Liver (tissue), 9 donors: Measurements from ENCODE around the gene FLNB. TPM values are rescaled to one million over a fixed set of nuclear protein-coding genes. Genes with fewer than 3 reads are reported as not detected.

Source experiments
- DNase-seq: peaks from one replicate; pipeline ENCODE4 v3.0.0-alpha.2; 2017; ENCODE audit warnings: low spot score
- H3K27ac ChIP-seq, 2 donors: one replicate each; pipeline ENCODE4 v1.7.0; 2013; ENCODE audit warnings: inconsistent platforms in 2 of 2, low read length in 2 of 2, control low read depth in 1 of 2, low read depth in 1 of 2, mild to moderate bottlenecking in 1 of 2
- H3K27me3 ChIP-seq, 4 donors: one replicate each; pipeline versions ENCODE4 v1.6.1 to v1.7.0; 2013; ENCODE audit warnings: low read length in 3 of 4, inconsistent platforms in 1 of 4, mild to moderate bottlenecking in 1 of 4, moderate library complexity in 1 of 4; ENCODE audit not compliant: control insufficient read depth in 4 of 4, insufficient read depth in 4 of 4
- H3K36me3 ChIP-seq, 4 donors: one replicate each; pipeline versions ENCODE4 v1.6.1 to v1.7.0; 2013; ENCODE audit warnings: low read length in 3 of 4, mild to moderate bottlenecking in 3 of 4, low read depth in 1 of 4, moderate library complexity in 1 of 4; ENCODE audit not compliant: control insufficient read depth in 4 of 4, insufficient read depth in 3 of 4
- H3K4me1 ChIP-seq, 4 donors: one replicate each; pipeline versions ENCODE4 v1.6.1 to v1.7.0; 2013; ENCODE audit warnings: low read length in 3 of 4, mild to moderate bottlenecking in 3 of 4, moderate library complexity in 1 of 4; ENCODE audit not compliant: control insufficient read depth in 4 of 4, insufficient read depth in 4 of 4
- H3K4me3 ChIP-seq, 3 donors: one replicate each; pipeline versions ENCODE4 v1.6.1 to v1.7.0; 2013; ENCODE audit warnings: low read length in 3 of 3, control low read depth in 1 of 3, low read depth in 1 of 3, mild to moderate bottlenecking in 1 of 3
- H3K9ac ChIP-seq, 2 donors: one replicate each; pipeline ENCODE4 v1.7.0; 2013; ENCODE audit warnings: low read length in 2 of 2, mild to moderate bottlenecking in 2 of 2, moderate library complexity in 2 of 2, control low read depth in 1 of 2, low read depth in 1 of 2
- H3K9me3 ChIP-seq, 4 donors: one replicate each; pipeline versions ENCODE4 v1.6.1 to v1.7.0; 2013; ENCODE audit warnings: low read length in 3 of 4; ENCODE audit not compliant: control insufficient read depth in 4 of 4
- CTCF ChIP-seq: fragments of 150-350 bp; IDR thresholded peaks from 2 replicates; pipeline ENCODE4 v1.5.1; 2017; ENCODE audit warnings: improper control_type of control experiment, low read depth, low read length; ENCODE audit not compliant: missing input control
- EGR1 ChIP-seq, 2 donors: IDR thresholded peaks; 2 replicates each; pipeline ENCODE4 v1.6.1; 2016 to 2018; ENCODE audit warnings: antibody characterized with exemption in 2 of 2, low read depth in 2 of 2
- FOXA1 ChIP-seq: IDR thresholded peaks from 2 replicates; pipeline ENCODE4 v1.6.1; 2016; ENCODE audit warnings: antibody characterized with exemption
- FOXA2 ChIP-seq: IDR thresholded peaks from 2 replicates; pipeline ENCODE4 v1.6.1; 2016; ENCODE audit warnings: antibody characterized with exemption
- HNF4A ChIP-seq, 2 donors: conservative IDR thresholded peaks; 2 replicates each; pipeline ENCODE4 v1.6.1; 2016; ENCODE audit warnings: antibody characterized with exemption in 2 of 2, mild to moderate bottlenecking in 2 of 2
- HNF4G ChIP-seq: IDR thresholded peaks from 2 replicates; pipeline ENCODE4 v1.6.1; 2016; ENCODE audit warnings: antibody characterized with exemption
- JUND ChIP-seq, 2 donors: IDR thresholded peaks; 2 replicates each; pipeline ENCODE4 v1.6.1; 2016; ENCODE audit warnings: antibody characterized with exemption in 2 of 2
- NR2F2 ChIP-seq: IDR thresholded peaks from 2 replicates; pipeline ENCODE4 v1.6.1; 2016; ENCODE audit warnings: antibody characterized with exemption
- RAD21 ChIP-seq, 2 donors: IDR thresholded peaks; 2 replicates each; pipeline ENCODE4 v1.6.1; 2016; ENCODE audit warnings: antibody characterized with exemption in 2 of 2, mild to moderate bottlenecking in 2 of 2
- REST ChIP-seq: IDR thresholded peaks from 2 replicates; pipeline ENCODE4 v1.6.1; 2016; ENCODE audit warnings: antibody characterized with exemption, mild to moderate bottlenecking
- RXRA ChIP-seq, 2 donors: IDR thresholded peaks; 2 replicates each; pipeline ENCODE4 v1.6.1; 2017 to 2018; ENCODE audit warnings: antibody characterized with exemption in 2 of 2, mild to moderate bottlenecking in 1 of 2
- SP1 ChIP-seq: IDR thresholded peaks from 2 replicates; pipeline ENCODE4 v1.6.1; 2018; ENCODE audit warnings: antibody characterized with exemption, mild to moderate bottlenecking
- TAF1 ChIP-seq: conservative IDR thresholded peaks from 2 replicates; pipeline ENCODE4 v1.6.1; 2016; ENCODE audit warnings: antibody characterized with exemption, mild to moderate bottlenecking
- WGBS: extraction: QIAGEN DNeasy Blood & Tissue Kit; methylation state at CpG from one replicate; pipeline ENCODE4 v1.1.7; 2013; 5-methylcytosine and 5-hydroxymethylcytosine counted together
- polyA plus RNA-seq, 2 donors: library from polyadenylated mRNA; stranded (reverse) in 1 of 2; unstranded in 1 of 2; fragments of 200-250 nt in 1 of 2; fragments of >200 nt in 1 of 2; fragmentation: Nextera tagmentation in 1 of 2; extraction: Ambion mirVana in 1 of 2; gene quantifications; one replicate each; pipeline versions ENCODE4 v1.2.1 to v1.2.3, GENCODE V29; 2013 to 2015
- total RNA-seq, 2 donors: library from RNA; depleted of rRNA; stranded (reverse); fragments of >200 nt; gene quantifications; one replicate each; pipeline ENCODE4 v1.2.3, GENCODE V29; 2014
- TF ChIP-seq, protein P1 (sequence below): IDR thresholded peaks from 2 replicates; pipeline ENCODE4 v1.6.1; 2016; ENCODE audit warnings: antibody characterized with exemption
- TF ChIP-seq, protein P2 (sequence below): IDR thresholded peaks from 2 replicates; pipeline ENCODE4 v1.6.1; 2016; ENCODE audit warnings: antibody characterized with exemption
- TF ChIP-seq, protein P3 (sequence below): IDR thresholded peaks from 2 replicates; pipeline ENCODE4 v1.6.1; 2016; ENCODE audit warnings: antibody characterized with exemption
- donor health status: healthy.
- donor health status: healthy.
- donor health status: healthy.
- donor health status: healthy.
- donor health status: healthy.

Gene FLNB
- total and polyA plus RNA-seq, 4 donors, result 22.9 to 124 (median 44.3) TPM

GRCh38 chr3:57971975-57972374 is 36.2 kb upstream of the FLNB start:
- no peak overlapping the region for H3K9ac ChIP-seq
- H3K9me3 ChIP-seq, result no peaks in the 10 kb centered on the region
- no peak overlapping the region for H3K4me3 ChIP-seq
- no peak overlapping the region for H3K27ac ChIP-seq
- WGBS, result 68% methylated on average over 4 of the region's 4 CpGs
- no peaks in the 10 kb centered on the region for H3K27me3 ChIP-seq
- H3K36me3 ChIP-seq, result no peaks in the 10 kb centered on the region
- no peak for TF ChIP-seq RAD21 (IDR thresholded peaks at IDR 0.05)
- no peak for TF ChIP-seq NR2F2
- no peak for TF ChIP-seq RXRA (IDR thresholded peaks at IDR 0.05)
- TF ChIP-seq EGR1 (IDR thresholded peaks at IDR 0.05; ENCODE audit: low read depth in 2 of 2), result no peak
- no peak for TF ChIP-seq FOXA1
- TF ChIP-seq REST, result no peak
- no peak for TF ChIP-seq HNF4G
- no peak for TF ChIP-seq SP1
- no peak for TF ChIP-seq FOXA2
- no peak for TF ChIP-seq HNF4A (conservative IDR thresholded peaks at IDR 0.05)
- TF ChIP-seq, protein P1, sequence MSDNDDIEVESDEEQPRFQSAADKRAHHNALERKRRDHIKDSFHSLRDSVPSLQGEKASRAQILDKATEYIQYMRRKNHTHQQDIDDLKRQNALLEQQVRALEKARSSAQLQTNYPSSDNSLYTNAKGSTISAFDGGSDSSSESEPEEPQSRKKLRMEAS, result no peak
- no peak for TF ChIP-seq JUND (IDR thresholded peaks at IDR 0.05)
- no peak for TF ChIP-seq TAF1
- TF ChIP-seq, protein P2, sequence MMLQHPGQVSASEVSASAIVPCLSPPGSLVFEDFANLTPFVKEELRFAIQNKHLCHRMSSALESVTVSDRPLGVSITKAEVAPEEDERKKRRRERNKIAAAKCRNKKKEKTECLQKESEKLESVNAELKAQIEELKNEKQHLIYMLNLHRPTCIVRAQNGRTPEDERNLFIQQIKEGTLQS, result no peak
- DNase-seq, result no peak
- no peaks in the 10 kb centered on the region for H3K4me1 ChIP-seq

GRCh38 chr3:57972531-57973111 is 35.6 kb upstream of the FLNB start:
- Histone ChIP-seq H3K9ac (no peak overlapping the region), H3K27ac (no peak overlapping the region), H3K4me1 (no peaks in the 10 kb centered on the region), H3K36me3 (no peaks in the 10 kb centered on the region), H3K27me3 (no peaks in the 10 kb centered on the region), H3K4me3 (no peak overlapping the region), H3K9me3 (no peaks in the 10 kb centered on the region)
- TF ChIP-seq EGR1 (IDR thresholded peaks at IDR 0.05; ENCODE audit: low read depth in 2 of 2), result no peak
- TF ChIP-seq CTCF, result no peak
- TF ChIP-seq NR2F2, result no peak
- no peak for TF ChIP-seq JUND (IDR thresholded peaks at IDR 0.05)
- TF ChIP-seq RXRA (IDR thresholded peaks at IDR 0.05), result no peak
- TF ChIP-seq, protein P3, sequence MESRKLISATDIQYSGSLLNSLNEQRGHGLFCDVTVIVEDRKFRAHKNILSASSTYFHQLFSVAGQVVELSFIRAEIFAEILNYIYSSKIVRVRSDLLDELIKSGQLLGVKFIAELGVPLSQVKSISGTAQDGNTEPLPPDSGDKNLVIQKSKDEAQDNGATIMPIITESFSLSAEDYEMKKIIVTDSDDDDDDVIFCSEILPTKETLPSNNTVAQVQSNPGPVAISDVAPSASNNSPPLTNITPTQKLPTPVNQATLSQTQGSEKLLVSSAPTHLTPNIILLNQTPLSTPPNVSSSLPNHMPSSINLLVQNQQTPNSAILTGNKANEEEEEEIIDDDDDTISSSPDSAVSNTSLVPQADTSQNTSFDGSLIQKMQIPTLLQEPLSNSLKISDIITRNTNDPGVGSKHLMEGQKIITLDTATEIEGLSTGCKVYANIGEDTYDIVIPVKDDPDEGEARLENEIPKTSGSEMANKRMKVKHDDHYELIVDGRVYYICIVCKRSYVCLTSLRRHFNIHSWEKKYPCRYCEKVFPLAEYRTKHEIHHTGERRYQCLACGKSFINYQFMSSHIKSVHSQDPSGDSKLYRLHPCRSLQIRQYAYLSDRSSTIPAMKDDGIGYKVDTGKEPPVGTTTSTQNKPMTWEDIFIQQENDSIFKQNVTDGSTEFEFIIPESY, result no peak
- 79% methylated on average over 9 of the region's 9 CpGs for WGBS
- no peak for DNase-seq
